GM12864 (cell line): ENCODE data around the gene C22orf42.
A peak's percentile ranks its signal among the peaks of the same experiment; 100 is the strongest.

Source experiments
- DNase-seq: peaks from one replicate; pipeline ENCODE4 v3.0.0-alpha.2; 2011; ENCODE audit warnings: low read depth
- H3K4me3 ChIP-seq: 2 replicates; pipeline ENCODE4 v1.5.1; 2011; ENCODE audit warnings: mild to moderate bottlenecking, low read depth, low read length, control low read depth
- TF ChIP-seq, protein P1 (sequence below): IDR thresholded peaks from 2 replicates; pipeline ENCODE4 v1.5.1; 2011; ENCODE audit warnings: low read depth, mild to moderate bottlenecking, moderate library complexity, low read length, control low read depth, inconsistent platforms; ENCODE audit errors: missing control alignments

Gene C22orf42

DNA sequence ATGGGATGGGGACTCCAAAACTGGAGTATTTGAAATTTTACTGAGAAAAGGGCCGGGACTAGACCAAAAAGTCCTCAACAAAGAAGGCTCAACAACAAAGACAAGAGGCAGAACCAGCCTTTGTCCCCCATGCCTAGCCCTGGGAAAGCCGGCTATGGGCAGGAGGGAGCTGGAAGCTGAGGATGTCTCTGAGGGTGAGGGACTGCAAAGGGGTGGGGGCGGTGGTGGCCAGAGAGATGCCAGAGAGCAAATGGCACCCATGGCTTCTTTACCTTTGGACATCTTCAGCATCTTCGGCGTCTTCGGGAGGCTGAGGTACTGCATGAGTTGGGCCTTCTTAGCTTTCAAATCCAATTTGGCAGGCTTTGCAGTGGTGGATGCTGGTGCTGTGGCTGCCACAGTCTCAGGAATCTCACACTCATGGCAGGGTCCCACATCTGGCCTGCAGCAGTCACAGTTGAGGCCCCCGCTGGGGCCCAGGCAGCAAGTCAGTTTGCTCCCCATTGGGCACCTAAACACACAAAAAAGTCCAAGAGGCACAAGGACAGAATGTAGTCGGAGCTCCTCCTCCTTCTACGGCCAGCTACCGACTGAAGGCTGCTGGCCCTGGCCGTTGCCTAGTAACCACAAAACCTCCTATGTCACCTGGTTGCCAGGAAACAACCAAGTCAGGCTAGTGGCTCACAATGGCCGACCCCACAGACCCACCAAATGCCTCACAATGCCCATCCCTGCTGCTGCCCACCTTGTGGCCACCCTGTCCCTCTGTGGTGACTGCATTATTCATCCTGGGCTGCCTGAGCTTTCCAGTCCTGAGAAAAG lies at the start of gene C22orf42:
Gene C22orf42 (minus strand): TSS at position 592 of the 822 bp plus-strand sequence. CDS start 88 bp downstream, at position 504.
- no peak for DNase-seq
- no peak within 1 kb of the TSS for H3K4me3 ChIP-seq
- TF ChIP-seq, protein P1, sequence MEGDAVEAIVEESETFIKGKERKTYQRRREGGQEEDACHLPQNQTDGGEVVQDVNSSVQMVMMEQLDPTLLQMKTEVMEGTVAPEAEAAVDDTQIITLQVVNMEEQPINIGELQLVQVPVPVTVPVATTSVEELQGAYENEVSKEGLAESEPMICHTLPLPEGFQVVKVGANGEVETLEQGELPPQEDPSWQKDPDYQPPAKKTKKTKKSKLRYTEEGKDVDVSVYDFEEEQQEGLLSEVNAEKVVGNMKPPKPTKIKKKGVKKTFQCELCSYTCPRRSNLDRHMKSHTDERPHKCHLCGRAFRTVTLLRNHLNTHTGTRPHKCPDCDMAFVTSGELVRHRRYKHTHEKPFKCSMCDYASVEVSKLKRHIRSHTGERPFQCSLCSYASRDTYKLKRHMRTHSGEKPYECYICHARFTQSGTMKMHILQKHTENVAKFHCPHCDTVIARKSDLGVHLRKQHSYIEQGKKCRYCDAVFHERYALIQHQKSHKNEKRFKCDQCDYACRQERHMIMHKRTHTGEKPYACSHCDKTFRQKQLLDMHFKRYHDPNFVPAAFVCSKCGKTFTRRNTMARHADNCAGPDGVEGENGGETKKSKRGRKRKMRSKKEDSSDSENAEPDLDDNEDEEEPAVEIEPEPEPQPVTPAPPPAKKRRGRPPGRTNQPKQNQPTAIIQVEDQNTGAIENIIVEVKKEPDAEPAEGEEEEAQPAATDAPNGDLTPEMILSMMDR: no peak

DNA sequence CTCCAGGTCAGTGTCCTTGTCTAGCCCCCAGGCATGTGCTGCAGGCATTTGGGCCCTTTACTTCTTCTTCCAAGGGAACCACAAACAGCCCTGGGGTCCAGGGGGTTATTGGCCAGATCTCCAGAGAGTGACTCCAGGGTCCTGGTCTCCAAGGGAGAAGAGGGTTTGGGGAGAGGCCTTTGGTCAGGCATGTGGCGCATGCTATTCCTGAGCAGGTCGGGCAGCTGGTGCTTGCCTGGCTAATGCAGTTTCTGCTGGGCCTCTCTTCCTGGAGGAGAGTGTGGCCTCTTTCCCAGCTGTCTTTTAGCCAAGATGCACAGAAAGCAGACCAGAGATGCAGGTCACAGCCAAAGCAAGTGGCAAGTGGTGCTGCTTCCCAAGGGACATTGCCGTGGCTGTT lies 49.6 kb upstream of the C22orf42 start:
- TF ChIP-seq, protein P1: no peak
- no peak overlapping the region for H3K4me3 ChIP-seq
- no peak for DNase-seq

DNA sequence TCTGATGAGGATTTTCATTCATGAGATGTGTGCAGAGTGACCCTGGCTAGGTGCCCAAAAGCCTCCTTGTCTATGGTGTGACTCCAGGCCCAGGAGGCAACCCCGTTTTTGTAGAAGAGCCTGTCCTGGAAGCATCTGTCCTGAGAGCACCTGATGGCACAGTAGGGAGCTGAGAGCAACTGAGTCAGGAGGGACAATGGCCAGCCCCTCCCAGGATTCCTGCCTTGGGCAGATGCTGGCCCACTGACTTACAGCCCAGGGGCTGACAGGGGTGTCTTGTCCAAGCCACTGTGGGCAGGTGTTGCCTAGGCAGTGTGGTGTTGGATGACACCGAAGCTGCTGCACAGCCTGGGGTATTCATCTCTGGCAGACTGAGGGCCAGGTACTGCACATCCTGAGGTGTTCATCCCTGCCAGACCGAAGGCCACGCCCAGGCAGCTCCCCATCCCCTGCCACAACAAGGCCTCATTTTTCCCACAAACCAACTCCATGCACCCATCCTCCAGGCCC lies 48.9 kb upstream of the C22orf42 start:
- DNase-seq: no peak
- TF ChIP-seq, protein P1: no peak
- no peak overlapping the region for H3K4me3 ChIP-seq

- H3K4me3 ChIP-seq: no peak overlapping the region
- TF ChIP-seq, protein P1: peak; percentile 88
- DNase-seq: peak; percentile 10
These were observed 48.0 kb upstream of the C22orf42 start for GRCh38 chr22:32206774-32207758.

GRCh38 chr22:32205974-32206773 lies 47.1 kb upstream of the C22orf42 start:
- no peak for DNase-seq
- H3K4me3 ChIP-seq: no peak overlapping the region
- TF ChIP-seq, protein P1: no peak

GRCh38 chr22:32204856-32205722 lies 46.0 kb upstream of the C22orf42 start, which contains the start of gene RFPL2:
RFPL2 (minus strand) TSS chr22:32205073; CDS start chr22:32202451, 2,622 bp downstream.
- no peak within 1 kb of the TSS for H3K4me3 ChIP-seq
- DNase-seq: no peak
- TF ChIP-seq, protein P1: no peak
